ENCODE measurements around the gene L1TD1.
"Not testable (repeated sequence)": the region's sequence is repeated elsewhere in the genome, so short reads cannot be mapped to it uniquely, and the experiment has no call there.

L1TD1 gene

DNA sequence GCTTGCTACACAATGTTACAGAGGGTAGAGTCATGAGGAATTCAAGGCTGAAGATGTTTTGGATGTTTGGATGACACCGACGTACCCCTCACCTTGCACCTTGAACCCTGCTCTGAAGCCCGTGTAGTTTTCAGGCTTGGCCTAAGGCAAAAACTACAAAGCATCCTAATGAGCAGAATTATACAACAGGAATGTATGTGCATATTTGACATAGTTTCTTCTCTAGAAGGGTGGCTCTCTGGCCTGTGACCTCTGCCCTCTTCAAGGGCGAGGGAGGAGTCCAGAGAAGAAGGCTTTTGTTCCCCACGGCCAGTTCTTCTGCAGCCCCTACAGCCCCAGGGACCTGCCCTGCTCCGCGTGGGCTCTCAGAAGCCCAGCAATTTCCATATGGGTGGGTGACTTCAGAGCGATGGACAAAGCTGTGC, 43.3 kb downstream of the L1TD1 start:
- DNase-seq: no peak

DNA sequence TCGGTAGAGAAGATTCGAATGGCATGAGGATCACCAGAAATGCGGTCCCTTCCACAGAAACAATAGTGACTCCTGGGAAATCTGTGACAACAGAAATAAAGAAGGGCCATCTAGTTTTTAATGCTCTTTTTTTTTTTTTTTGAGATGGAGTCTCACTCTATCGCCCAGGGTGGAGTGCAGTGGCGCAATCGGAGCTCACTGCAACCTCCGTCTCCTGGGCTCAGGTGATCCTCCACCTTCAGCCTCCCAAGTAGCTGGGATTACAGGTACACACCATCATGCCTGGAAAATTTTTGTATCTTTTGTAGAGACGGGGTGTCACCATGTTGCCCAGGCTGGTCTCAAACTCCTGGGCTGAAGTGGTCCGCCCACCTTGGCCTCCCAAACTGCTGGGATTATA, 43.9 kb downstream of the L1TD1 start:
- DNase-seq: no peak

DNA sequence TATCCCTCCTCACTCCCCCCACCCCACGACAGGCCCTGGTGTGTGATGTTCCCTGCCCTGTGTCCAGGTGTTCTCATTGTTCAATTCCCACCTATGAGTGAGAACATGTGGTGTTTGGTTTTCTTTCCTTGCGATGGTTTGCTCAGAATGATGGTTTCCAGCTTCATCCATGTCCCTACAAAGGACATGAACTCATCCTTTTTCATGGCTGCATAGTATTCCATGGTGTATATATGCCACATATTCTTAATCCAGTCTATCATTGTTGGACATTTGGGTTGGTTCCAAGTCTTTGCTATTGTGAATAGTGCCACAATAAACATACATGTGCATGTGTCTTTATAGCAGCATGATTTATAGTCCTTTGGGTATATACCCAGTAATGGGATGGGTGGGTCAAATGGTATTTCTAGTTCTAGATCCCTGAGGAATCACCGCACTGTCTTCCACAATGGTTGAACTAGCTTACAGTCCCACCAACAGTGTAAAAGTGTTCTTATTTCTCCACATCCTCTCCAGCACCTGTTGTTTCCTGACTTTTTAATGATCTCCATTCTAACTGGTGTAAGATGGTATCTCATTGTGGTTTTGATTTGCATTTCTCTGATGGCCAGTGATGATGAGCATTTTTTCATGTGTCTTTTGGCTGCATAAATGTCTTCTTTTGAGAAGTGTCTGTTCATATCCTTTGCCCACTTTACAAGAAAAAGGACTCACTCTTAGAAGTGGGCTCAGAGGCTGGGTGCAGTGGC, 45.2 kb downstream of the L1TD1 start:
- DNase-seq: not testable (repeated sequence)

DNA sequence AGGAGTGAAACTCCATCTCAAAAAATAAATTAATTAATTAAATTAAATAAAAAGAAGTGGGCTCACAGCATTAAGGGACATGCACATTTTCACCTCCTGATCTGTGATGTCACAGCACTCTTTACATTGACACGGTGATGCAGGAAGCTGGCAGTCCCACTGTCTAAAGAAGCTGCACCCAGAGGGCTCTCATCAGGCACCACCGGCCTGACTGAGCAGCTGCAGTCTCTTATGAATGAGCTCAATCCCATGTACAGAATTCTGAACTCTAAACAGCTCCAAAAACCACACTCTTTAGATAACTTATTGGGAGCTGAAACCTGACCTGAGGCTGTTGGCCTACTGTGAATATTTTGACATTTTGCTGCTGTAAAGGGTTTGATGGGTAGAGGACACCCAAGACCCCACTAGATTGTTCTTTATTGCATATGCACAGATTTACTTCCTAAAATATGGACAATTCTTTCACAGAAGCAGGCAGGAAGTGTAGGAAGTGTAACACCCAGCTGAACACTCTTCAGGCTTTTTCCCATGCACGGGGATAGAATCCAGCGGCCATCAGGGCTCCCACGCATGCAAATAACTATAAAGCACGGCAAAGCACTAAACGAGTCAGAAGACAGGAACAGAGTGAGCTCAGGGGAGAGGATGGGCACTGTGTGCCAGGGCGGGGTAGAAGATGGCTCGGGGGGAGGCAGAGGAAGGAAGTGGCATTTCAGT, 46.2 kb downstream of the L1TD1 start:
- no peak for DNase-seq

DNA sequence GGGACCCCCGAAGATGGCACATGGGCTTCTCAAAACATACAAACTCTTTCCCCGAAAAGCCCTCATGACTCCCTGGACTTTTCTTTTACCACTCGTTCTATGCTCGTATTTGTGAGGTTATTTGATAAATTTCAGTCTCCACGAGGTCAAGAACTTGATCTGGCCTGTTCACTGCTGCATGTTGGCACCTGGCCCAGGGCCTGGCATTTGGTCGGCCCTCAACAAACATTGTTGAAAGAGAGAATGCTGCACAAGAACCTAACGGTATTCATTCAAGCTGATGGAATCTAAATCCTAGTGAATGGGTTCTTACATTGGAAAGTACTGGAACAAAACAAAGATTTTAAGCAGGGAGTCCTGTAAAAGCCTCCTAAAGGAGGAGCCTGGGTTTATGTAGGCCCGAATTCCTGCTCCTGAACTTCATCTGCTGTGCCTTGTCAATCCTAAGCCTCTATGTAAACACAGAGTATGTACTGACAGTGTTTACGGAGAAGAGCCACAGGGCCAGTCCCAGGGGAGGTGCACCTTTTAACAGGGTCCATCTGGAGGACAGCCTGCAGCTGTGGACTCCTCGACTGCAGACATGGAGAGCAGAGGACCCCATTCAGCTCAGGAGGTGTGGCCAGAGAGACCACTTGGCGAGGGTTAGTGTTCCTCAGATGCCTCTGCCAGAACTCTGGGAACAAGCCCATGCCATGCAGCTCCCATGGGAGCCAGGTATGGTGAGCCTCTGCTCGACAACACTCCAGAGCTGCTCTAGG, 46.9 kb downstream of the L1TD1 start:
- no peak for DNase-seq

DNA sequence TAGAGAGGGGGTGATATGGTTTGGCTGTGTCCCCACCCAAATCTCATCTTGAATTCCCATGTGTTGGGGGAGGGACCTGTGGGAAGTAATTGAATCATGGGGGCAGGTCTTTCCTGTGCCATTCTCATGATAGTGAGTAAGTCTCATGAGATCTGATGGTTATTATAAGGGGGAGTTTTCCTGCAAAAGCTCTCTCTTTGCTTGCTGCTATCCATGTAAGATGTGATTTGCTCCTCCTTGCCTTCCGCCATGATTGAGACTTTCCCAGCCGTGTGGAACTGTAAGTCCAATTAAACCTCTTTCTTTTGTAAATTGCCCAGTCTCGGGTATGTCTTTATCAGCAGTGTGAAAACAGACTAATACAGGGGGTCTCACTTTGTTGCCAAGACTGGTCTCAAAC, 49.7 kb downstream of the L1TD1 start:
- not testable (repeated sequence) for DNase-seq

DNA sequence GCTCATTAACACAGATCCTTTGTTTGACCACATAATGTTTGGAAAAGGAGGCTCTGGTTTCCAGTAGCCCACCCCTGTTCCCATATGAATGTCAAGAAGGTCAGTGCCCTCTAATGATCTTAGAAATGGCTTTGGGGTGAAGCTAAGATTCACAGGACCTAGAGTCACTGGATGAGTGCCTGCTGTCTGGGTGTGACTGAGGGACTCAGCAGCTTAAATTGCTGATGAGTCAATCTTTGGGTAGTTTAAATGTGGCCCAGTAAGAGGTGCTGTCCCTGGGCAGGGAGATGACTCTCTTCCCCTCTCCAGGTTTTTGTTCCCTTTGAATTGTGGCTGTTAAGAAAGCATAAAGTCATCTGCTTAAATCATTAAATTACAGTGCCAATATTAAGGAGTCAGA, 50.6 kb downstream of the L1TD1 start:
- DNase-seq: no peak

DNA sequence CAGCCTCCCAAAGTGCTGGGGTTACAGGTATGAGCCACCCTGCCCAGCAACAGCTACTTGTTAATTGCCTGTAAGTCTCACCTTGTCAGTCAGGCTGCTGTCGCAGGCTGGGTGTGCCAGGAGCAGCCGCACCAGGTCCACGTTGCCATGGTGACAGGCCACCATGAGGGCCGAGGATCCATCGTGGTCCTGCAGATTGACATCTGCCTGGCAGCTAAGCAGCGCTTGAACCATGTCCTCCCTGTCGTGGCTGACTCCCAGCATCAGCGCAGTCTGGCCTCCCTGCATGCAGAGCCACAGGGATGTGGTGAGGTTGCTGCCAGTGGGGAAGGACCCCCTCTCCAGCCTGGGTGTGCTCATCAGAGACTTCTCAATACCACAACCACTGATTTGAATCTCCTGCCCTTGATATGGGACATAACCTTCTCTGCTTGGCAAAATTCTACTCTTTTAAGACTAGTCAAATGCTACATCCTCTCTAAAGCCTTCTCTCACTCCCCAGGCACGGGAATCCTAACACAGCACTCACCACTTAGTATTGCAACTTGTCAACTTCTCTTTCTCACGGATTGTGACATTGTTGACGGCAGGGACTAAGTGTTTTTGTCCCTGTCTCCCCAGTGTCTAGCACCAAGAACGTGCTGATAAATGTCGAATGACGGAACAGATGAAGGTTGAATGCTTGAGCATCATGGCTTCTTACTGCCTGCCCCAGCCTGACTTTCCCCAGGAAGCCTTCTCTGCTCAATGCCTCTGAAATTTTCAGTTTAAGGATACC, 52.9 kb downstream of the L1TD1 start:
- DNase-seq: no peak

DNA sequence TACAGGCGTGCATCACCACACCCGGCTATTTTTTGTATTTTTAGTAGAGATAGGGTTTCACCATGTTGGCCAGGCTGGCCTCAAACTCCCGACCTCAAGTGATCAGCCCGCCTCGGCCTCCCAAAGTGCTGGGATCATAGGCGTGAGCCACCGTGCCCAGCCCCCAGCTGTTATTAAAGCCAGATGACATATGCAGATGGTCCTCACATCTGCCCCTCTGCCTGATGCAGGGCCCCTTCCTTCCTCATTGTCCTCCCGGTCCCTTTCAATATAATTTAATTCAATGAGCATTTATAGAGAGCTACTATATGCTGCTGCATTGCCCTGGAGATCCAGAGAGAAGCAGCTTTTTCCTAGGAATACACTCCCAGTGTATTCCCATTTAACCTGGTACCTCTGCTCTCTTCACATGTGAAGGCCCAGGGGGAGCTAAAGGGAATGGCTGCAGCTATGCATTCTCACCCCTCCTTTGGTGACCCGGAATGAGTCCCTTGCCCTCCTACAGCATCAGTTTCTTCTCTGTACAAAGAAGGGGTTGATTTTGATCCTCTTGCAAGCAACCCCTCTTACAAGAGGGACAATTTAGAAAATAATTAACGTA, 55.6 kb downstream of the L1TD1 start:
- DNase-seq: no peak

DNA sequence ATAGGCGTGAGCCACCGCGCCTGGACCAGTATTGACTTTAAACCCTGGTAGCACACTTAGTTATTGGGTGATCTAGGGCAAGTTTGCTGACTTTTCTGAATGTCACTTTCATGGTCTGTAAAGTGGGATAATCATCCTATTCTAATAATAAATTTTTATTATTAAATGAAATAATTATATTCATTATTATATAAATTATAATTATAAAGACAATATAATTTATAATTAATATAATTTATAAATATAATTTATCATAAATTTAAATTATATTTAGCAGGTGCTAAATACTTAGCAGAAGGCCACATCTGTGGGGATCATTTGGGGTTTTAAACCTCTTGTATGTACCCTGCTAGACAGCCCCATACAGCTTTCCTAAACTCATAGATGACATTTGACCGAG, 64.9 kb downstream of the L1TD1 start:
- no peak for DNase-seq

DNA sequence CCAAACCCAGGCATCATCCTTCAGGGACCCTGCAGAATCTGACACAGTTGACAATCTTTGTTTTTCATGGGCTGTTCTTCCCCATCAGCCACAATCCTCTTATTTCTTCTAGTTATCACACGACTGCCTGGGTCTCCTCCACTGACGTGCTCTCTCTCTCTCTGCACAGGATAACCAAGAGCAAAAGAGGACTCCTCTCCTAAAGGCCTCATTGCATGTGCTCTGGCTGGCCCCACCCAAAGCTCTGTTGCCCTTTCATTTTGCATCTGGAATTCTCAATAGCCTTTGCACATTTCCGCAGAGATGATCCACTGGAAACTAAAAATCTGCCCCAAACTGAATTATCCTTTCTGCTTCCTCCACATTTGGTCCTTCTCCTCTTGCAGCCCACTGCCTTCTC, 66.0 kb downstream of the L1TD1 start:
- no peak for DNase-seq
